ENCODE results near the gene RPEL1.

DNA sequence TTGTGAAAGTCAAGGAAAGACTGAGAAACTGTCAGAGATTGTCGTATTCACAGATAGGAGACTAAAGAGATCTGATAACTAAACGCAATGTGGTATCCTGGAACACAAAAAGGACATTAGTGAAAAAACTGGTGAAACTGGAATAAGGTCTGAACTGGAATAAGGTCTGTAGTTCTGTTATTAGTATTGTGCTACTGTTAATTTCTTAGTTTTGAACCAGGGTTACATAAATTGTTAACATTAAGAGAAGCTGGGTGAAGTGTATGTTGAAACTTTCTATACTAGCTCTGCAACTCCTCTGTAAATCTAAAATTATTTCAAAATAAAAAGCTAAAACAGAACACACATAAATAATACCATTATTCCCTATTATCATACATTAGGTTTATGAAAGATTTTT, 49.2 kb upstream of the RPEL1 start:
- TF ChIP-seq, protein P1, sequence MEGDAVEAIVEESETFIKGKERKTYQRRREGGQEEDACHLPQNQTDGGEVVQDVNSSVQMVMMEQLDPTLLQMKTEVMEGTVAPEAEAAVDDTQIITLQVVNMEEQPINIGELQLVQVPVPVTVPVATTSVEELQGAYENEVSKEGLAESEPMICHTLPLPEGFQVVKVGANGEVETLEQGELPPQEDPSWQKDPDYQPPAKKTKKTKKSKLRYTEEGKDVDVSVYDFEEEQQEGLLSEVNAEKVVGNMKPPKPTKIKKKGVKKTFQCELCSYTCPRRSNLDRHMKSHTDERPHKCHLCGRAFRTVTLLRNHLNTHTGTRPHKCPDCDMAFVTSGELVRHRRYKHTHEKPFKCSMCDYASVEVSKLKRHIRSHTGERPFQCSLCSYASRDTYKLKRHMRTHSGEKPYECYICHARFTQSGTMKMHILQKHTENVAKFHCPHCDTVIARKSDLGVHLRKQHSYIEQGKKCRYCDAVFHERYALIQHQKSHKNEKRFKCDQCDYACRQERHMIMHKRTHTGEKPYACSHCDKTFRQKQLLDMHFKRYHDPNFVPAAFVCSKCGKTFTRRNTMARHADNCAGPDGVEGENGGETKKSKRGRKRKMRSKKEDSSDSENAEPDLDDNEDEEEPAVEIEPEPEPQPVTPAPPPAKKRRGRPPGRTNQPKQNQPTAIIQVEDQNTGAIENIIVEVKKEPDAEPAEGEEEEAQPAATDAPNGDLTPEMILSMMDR (IDR thresholded peaks at IDR 0.05; ENCODE audit: low read depth, low read length, missing input control) = no peak
- TF ChIP-seq JUND (IDR thresholded peaks at IDR 0.05) = no peak
- TF ChIP-seq, protein P2, sequence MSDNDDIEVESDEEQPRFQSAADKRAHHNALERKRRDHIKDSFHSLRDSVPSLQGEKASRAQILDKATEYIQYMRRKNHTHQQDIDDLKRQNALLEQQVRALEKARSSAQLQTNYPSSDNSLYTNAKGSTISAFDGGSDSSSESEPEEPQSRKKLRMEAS (IDR thresholded peaks at IDR 0.05) = no peak
- TF ChIP-seq GABPA (IDR thresholded peaks at IDR 0.05 in 1 of 2, conservative IDR thresholded peaks at IDR 0.05 in 1 of 2) = no peak
- no peak for TF ChIP-seq YY1 (IDR thresholded peaks at IDR 0.05)
- TF ChIP-seq, protein P3, sequence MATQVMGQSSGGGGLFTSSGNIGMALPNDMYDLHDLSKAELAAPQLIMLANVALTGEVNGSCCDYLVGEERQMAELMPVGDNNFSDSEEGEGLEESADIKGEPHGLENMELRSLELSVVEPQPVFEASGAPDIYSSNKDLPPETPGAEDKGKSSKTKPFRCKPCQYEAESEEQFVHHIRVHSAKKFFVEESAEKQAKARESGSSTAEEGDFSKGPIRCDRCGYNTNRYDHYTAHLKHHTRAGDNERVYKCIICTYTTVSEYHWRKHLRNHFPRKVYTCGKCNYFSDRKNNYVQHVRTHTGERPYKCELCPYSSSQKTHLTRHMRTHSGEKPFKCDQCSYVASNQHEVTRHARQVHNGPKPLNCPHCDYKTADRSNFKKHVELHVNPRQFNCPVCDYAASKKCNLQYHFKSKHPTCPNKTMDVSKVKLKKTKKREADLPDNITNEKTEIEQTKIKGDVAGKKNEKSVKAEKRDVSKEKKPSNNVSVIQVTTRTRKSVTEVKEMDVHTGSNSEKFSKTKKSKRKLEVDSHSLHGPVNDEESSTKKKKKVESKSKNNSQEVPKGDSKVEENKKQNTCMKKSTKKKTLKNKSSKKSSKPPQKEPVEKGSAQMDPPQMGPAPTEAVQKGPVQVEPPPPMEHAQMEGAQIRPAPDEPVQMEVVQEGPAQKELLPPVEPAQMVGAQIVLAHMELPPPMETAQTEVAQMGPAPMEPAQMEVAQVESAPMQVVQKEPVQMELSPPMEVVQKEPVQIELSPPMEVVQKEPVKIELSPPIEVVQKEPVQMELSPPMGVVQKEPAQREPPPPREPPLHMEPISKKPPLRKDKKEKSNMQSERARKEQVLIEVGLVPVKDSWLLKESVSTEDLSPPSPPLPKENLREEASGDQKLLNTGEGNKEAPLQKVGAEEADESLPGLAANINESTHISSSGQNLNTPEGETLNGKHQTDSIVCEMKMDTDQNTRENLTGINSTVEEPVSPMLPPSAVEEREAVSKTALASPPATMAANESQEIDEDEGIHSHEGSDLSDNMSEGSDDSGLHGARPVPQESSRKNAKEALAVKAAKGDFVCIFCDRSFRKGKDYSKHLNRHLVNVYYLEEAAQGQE (IDR thresholded peaks at IDR 0.05) = no peak
